Measurements from ENCODE around the gene CRTAC1. TPM values are rescaled to one million over a fixed set of nuclear protein-coding genes. Genes with fewer than 3 reads are reported as not detected.

Gene CRTAC1
- total and polyA plus RNA-seq, 8 donors: 2.5 to 44.0 (median 4.4) TPM

DNA sequence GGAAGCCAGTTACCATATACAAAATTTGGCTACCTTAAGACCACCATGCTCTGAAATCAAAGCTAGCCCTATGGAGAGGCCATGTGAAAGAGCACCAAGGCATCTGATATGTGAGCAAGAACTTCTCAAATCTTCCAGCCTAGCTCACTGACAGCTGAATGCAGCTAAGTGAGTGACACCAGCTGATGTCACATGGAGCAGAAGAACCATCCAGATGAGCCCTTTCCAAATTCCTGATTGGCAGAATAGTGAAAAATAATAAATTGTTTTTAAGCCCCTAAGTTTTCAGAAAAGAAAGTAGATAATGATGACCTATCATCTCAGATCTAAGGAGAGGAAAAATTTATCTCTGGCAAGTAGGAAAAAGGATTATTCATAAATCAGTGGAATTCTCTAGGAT lies 85.6 kb downstream of the CRTAC1 start:
- no peak overlapping the region for H3K4me3 ChIP-seq
- TF ChIP-seq, protein P1, sequence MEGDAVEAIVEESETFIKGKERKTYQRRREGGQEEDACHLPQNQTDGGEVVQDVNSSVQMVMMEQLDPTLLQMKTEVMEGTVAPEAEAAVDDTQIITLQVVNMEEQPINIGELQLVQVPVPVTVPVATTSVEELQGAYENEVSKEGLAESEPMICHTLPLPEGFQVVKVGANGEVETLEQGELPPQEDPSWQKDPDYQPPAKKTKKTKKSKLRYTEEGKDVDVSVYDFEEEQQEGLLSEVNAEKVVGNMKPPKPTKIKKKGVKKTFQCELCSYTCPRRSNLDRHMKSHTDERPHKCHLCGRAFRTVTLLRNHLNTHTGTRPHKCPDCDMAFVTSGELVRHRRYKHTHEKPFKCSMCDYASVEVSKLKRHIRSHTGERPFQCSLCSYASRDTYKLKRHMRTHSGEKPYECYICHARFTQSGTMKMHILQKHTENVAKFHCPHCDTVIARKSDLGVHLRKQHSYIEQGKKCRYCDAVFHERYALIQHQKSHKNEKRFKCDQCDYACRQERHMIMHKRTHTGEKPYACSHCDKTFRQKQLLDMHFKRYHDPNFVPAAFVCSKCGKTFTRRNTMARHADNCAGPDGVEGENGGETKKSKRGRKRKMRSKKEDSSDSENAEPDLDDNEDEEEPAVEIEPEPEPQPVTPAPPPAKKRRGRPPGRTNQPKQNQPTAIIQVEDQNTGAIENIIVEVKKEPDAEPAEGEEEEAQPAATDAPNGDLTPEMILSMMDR (IDR thresholded peaks at IDR 0.05): no peak
- H3K27ac ChIP-seq: no peak overlapping the region
- no peaks in the 10 kb centered on the region for H3K4me1 ChIP-seq
- intact Hi-C loops (cut with DNase I): no loop called here
- no peak for DNase-seq
- no peaks in the 10 kb centered on the region for H3K36me3 ChIP-seq
- H3K27me3 ChIP-seq: peaks cover 0 to 9% of the 10 kb centered on the region in 2 donors
- H3K9me3 ChIP-seq: peaks cover 0 to 15% of the 10 kb centered on the region in 2 donors
- no peak for ATAC-seq

DNA sequence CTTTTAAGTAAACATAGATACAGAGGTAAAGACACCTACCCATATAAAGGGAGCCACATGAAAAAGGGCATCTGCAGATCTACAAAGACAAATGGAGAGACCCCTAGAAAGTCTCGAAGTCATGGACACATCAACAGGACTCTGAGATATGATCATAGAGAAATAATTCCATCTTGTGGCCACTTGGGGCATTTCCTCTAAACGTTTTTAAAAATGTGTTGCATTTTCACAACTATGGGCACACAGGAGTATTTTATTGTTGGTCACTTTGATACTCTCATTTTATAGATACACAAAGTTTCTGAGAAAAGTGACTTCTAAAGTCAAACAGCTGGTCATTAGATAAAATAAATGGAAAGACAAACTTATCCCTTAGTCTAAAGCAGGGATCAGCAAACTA lies 87.1 kb downstream of the CRTAC1 start:
- DNase-seq (no peak), ATAC-seq (no peak)
- Histone ChIP-seq H3K27me3 (peaks cover 0 to 12% of the 10 kb centered on the region in 2 donors), H3K4me3 (no peak overlapping the region), H3K4me1 (no peaks in the 10 kb centered on the region), H3K36me3 (no peaks in the 10 kb centered on the region), H3K9me3 (peaks cover 0 to 12% of the 10 kb centered on the region in 2 donors), H3K27ac (no peak overlapping the region)
- TF ChIP-seq, protein P1 (IDR thresholded peaks at IDR 0.05): no peak
- intact Hi-C loops (cut with DNase I): no loop called here

DNA sequence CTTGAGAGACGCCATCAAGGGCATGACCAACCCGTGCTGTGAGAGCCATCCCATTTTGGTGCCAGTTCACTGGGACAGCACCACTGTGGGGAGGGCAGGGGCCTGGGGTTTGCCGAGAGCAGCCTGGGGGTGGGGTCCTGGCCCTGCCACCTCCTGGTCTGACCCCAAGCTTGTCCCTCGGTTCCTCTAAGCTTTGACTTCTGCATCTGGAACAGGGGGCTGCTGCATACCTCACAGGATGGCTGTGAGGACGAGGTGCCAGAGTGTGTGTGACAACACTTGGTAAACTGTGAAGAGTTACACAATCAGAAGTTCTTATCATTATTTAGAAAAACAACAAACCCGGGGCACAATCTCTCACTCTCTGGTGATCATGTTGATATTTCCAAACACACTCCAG lies 89.9 kb downstream of the CRTAC1 start:
- Histone ChIP-seq H3K27me3 (peaks cover 0 to 20% of the 10 kb centered on the region in 2 donors), H3K36me3 (no peaks in the 10 kb centered on the region), H3K27ac (no peak overlapping the region), H3K4me1 (no peaks in the 10 kb centered on the region), H3K4me3 (no peak overlapping the region), H3K9me3 (peaks cover 0 to 9% of the 10 kb centered on the region in 2 donors)
- intact Hi-C loops (cut with DNase I): no loop called here
- ATAC-seq (no peak), DNase-seq (no peak)
- TF ChIP-seq, protein P1 (IDR thresholded peaks at IDR 0.05): no peak

DNA sequence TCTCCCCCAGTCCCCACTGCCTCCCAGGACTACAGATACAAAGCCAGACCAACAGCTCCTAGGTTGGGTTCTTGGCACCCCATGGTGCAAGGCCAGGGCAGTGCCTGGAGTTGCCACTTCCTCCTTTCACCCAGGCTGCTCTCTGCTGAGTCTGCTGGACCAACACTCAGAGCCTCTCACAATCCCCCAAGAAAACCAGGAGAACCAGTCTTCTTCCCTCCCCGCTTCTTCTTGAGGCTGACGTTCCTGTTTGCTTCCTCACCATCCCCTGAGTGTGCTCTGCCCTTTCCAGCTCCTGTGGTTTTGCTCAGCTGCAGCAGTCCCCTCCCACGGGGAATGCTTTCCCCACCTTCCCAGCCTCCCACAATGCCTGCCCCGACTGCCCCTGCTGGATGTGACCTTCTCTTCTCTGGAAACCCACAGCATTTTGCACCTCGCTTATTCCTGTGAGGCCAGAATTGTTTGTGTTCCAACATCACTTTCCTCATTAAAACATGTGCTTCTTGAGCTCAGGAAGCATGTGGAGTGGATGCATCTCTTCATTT lies 90.9 kb downstream of the CRTAC1 start:
- H3K27me3 ChIP-seq: peaks cover 0 to 23% of the 10 kb centered on the region in 2 donors
- H3K9me3 ChIP-seq: peaks cover 0 to 3% of the 10 kb centered on the region in 2 donors
- no peaks in the 10 kb centered on the region for H3K4me1 ChIP-seq
- ATAC-seq (peak; percentile 19), DNase-seq (peak in 1 of 4 donors; percentile 30)
- no peak overlapping the region for H3K4me3 ChIP-seq
- TF ChIP-seq, protein P1 (IDR thresholded peaks at IDR 0.05): no peak
- no peak overlapping the region for H3K27ac ChIP-seq
- H3K36me3 ChIP-seq: no peaks in the 10 kb centered on the region
- intact Hi-C loops (cut with DNase I): no loop called here

DNA sequence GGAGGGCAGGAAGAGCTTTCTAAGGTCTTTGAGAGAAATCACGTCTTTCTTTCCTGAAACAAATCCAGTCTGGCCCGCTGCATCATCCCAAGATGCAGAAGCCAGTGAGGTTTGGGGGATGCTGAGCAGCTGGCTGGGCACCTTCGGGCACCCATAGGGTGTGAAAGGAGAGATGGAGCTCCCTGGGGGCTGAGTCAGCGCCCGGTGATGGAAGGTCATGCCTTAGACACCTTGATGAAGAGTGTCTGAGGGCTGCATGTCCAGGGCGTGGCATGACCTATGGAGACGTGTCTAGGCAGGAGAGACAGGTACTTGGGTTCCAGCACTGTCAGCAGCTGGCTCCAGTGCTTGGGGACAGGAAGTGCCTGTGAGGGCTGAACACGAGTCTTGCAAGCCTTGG lies 92.5 kb downstream of the CRTAC1 start:
- DNase-seq: no peak
- intact Hi-C loops (cut with DNase I): no loop called here
- Histone ChIP-seq H3K27me3 (peaks cover 0 to 23% of the 10 kb centered on the region in 2 donors), H3K36me3 (no peaks in the 10 kb centered on the region), H3K4me3 (no peak overlapping the region), H3K4me1 (no peaks in the 10 kb centered on the region), H3K9me3 (no peaks in the 10 kb centered on the region), H3K27ac (no peak overlapping the region)
- TF ChIP-seq, protein P1 (IDR thresholded peaks at IDR 0.05): no peak
- ATAC-seq: no peak

Measured in left lung (tissue), 10 donors.